ENCODE data around the gene LRIT1. TPM values are rescaled to one million over a fixed set of nuclear protein-coding genes. Genes with fewer than 3 reads are reported as not detected.
A peak's percentile ranks its signal among the peaks of the same experiment; 100 is the strongest.

LRIT1 gene
- total and polyA plus RNA-seq, 5 experiments from 2014 or later: not detected

DNA sequence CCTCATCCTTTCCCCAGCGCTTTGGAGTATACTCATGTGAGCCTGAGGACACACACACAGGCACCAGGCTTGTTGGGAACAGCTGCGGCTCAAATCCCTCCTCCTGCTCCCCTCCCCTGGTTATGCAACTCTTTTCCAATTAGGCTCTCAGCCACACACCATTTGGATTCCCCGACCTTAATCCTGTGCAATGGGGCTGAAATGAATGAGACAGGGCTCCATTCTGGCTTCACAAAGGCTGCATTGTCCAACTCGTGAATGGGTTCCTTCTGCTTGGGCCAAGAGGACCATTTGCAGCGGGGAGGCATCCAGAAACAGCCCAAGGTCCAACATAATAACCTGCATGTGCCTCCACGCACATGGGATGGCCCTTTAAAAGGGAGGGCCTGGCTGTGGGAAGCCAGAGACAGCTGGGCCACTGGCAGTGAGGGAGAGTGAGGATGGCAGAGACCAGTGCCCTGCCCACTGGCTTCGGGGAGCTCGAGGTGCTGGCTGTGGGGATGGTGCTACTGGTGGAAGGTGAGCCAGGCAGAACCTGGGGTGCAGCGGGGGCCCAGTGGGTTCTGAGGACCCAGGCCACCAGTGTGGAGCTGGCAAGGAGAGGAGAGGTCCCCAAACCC, 3.4 kb upstream of the LRIT1 start, which contains the start of gene RGR:
Gene RGR (plus strand): TSS at position 403 of the 620 bp plus-strand sequence. CDS start 38 bp downstream, at position 441.
- Mint-ChIP-seq H3K27me3 (peaks cover 0 to 8% (median 2%) of the 10 kb centered on the region in 5 donors), H3K4me1 (no peaks in the 10 kb centered on the region), H3K4me3 (peak within 1 kb of the TSS in 1 of 10 donors; percentile 7), H3K9me3 (no peaks in the 10 kb centered on the region), H3K36me3 (no peaks in the 10 kb centered on the region), H3K27ac (no peak within 1 kb of the TSS)
- ATAC-seq: no peak
- POLR2A ChIA-PET: no interaction called here
- DNase-seq: no peak

DNA sequence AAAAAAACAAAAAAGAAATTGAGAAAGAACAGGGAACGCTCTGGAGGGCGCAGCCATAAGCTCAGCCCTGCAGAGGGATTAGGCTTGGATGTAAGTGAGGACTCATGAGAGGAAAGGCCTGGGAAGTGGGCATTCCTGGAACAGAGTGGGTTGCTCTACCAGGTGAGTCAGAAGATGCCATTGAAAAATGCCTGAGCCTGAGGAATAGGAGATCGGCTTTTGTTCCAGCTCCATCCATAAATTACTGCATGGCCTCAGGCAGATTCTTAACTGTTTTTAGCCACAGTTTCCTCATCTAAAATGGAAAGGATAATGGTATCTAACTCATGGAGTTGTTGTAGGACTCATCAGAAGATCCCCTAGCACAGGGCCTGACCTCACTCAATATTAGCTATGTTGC, 2.4 kb upstream of the LRIT1 start:
- ATAC-seq (no peak), DNase-seq (no peak)
- Mint-ChIP-seq H3K9me3 (no peaks in the 10 kb centered on the region), H3K36me3 (no peaks in the 10 kb centered on the region), H3K4me1 (no peaks in the 10 kb centered on the region), H3K4me3 (no peak overlapping the region), H3K27me3 (peaks cover 0 to 11% (median 3%) of the 10 kb centered on the region in 5 donors), H3K27ac (no peak overlapping the region)
- POLR2A ChIA-PET: no interaction called here

DNA sequence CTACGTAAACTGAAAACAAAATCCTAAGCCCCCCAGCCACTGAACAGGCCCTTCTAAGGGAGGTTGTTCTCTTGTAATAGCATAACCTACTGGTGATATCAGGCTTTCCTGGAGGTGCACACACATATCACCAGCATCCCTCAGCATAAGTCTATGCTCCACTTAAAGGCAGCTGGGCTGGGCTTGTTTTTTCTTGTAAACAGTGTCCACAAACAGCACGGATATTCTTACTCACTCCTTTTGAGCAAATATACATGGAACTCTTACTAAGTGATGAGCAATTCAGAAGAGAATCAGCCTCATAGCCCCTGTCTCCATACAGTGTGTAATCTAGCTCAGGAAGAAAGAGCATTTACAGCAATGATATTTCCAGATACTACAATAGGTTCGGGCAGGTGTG, 2.4 kb downstream of the LRIT1 start:
- DNase-seq (no peak), ATAC-seq (no peak)
- H3K36me3 Mint-ChIP-seq: no peaks in the 10 kb centered on the region
- H3K9me3 Mint-ChIP-seq: no peaks in the 10 kb centered on the region
- no peak overlapping the region for H3K27ac Mint-ChIP-seq
- POLR2A ChIA-PET: no interaction called here
- H3K4me3 Mint-ChIP-seq: no peak overlapping the region
- H3K4me1 Mint-ChIP-seq: no peaks in the 10 kb centered on the region
- H3K27me3 Mint-ChIP-seq: peaks cover 8 to 22% (median 14%) of the 10 kb centered on the region in 5 donors

DNA sequence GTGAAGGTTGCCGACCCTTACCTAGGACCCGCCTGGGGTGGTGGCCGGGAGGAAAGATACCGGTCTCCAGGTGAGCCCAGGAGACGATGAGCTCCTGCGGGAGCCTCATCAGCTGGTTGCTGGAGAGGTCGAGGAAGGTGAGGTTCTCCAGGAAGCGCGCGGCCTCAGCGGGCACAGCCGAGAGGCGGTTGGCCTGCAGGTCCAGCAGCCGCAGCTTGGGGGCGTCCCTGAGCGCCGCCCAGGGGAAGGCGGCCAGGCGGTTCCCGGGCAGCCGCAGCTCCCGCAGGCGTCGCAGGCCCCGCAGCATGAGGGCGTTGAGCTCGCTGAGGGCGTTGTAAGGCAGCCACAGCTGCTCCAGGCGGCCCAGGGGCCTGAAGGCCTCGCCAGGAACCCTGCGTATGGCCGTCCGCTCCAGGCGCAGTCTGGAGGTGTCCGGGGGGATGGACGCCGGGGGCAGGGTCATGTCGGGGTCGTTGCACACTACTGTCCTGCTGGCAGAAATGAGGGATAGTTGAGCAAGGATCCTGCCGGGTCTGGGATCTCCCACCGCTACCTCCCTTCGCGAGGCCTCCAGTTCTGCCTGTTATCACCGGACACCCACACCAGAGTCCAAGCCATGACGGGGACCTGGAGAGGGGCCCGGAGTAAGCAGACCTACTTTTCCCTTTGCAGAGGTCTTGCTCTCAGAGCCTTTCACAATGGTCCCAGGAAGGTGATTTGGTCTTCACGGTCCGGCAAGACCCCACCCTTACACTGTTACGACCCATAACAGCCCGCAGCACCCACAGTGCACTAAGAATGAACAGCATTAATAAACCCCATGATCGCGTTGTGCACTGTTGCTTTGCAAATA, 3.9 kb downstream of the LRIT1 start:
- Mint-ChIP-seq H3K9me3 (no peaks in the 10 kb centered on the region), H3K27ac (no peak overlapping the region), H3K27me3 (peaks cover 8 to 23% (median 14%) of the 10 kb centered on the region in 5 donors), H3K4me3 (no peak overlapping the region), H3K4me1 (no peaks in the 10 kb centered on the region), H3K36me3 (no peaks in the 10 kb centered on the region)
- no peak for ATAC-seq
- DNase-seq: no peak
- POLR2A ChIA-PET: no interaction called here

DNA sequence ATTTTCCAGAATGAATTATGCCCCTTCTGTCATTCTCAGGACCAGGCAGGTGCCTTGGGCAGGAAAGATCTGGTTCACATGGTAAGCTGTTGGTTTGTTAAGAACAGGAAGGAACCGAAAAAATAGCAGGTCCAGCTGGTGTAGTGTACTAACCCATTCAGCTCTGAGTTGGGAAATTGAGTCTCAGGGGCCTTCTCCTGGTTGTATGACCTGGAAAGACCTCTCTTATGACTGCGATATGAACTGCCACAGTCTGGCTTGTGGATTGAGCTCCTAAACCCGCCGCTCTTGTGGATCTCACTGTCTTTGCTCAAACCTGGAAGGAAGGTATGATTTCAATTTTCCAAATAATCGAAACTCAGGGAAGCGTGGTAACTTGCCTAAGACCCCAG, 4.5 kb downstream of the LRIT1 start:
- H3K4me3 Mint-ChIP-seq: no peak overlapping the region

DNA sequence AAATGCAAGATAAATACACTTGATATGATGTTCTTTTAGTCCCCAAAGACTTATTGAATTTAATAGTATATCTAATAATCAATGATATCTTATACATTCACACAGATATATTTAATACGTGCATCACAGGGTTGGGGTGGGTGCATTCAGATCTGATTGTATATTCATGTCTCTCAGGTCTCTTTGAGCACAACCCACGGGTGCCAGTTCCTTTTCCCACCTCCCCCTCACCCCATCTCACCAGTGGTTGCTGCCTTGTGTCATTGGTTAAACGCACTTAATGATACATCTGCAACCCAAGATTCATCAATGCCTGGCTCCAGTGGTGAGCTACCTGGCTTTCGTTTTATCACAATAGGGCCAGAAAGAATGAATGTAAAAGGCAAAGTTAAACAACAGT, 6.2 kb downstream of the LRIT1 start:
- Mint-ChIP-seq H3K4me1 (no peaks in the 10 kb centered on the region), H3K27me3 (peaks cover 8 to 47% (median 20%) of the 10 kb centered on the region in 5 donors), H3K36me3 (no peaks in the 10 kb centered on the region), H3K4me3 (no peak overlapping the region), H3K27ac (no peak overlapping the region), H3K9me3 (no peaks in the 10 kb centered on the region)
- no peak for DNase-seq
- no peak for ATAC-seq
- POLR2A ChIA-PET: no interaction called here

More for the DNA sequence above, 4.5 kb downstream of the LRIT1 start:
- Mint-ChIP-seq H3K27ac (no peak overlapping the region), H3K36me3 (no peaks in the 10 kb centered on the region), H3K27me3 (peaks cover 8 to 29% (median 14%) of the 10 kb centered on the region in 5 donors), H3K4me1 (no peaks in the 10 kb centered on the region), H3K9me3 (no peaks in the 10 kb centered on the region)
- DNase-seq (no peak), ATAC-seq (no peak)
- POLR2A ChIA-PET: no interaction called here

DNA sequence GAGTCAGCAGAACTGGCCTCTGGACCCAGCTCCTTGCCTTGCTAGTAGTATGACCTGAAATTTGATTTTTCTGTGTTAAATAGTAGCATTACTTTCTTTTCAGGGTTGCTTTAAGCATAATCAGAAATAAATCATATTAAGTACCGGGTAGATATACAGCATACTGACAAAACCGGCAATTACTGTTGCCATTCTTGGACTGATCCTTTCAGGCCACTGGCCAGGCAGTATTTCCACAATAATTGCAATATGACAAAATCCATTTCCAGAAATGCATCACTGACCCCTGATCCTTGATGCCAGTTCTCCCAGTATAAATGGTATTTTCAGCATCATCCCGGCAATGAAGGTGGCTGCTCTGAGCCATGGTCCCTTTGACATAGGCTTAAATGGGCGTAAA, 6.9 kb downstream of the LRIT1 start:
- H3K27me3 Mint-ChIP-seq: peaks cover 8 to 53% (median 21%) of the 10 kb centered on the region in 5 donors

DNA sequence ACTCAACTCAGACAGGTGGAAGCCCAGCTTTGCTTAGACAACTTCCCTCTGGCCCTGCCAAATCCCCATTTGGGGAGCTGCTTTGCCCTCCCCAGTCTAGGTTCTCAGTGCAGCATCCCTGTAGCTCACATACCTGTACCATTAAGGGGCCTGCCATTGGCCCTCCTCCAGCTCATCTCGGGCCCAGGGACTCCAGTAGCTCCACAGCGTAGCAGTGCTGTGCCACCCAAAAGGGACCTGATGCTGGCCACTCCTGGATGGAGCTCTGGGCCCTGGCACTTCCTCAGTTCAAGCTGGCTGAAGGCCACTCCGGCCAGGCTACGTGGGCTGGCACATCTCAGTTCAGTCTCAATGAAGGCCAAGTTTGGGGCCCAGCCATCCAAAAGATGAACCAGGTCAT, 7.4 kb downstream of the LRIT1 start:
- H3K27ac Mint-ChIP-seq: no peak overlapping the region
- H3K9me3 Mint-ChIP-seq: no peaks in the 10 kb centered on the region
- H3K4me3 Mint-ChIP-seq: no peak overlapping the region
- POLR2A ChIA-PET: no interaction called here
- H3K27me3 Mint-ChIP-seq: peaks cover 4 to 58% (median 23%) of the 10 kb centered on the region in 5 donors
- no peak for ATAC-seq
- no peak for DNase-seq
- no peaks in the 10 kb centered on the region for H3K36me3 Mint-ChIP-seq
- no peaks in the 10 kb centered on the region for H3K4me1 Mint-ChIP-seq

More for the DNA sequence above, 6.9 kb downstream of the LRIT1 start:
- H3K4me1 Mint-ChIP-seq: no peaks in the 10 kb centered on the region
- no peak for ATAC-seq
- H3K36me3 Mint-ChIP-seq: no peaks in the 10 kb centered on the region
- no peak overlapping the region for H3K27ac Mint-ChIP-seq
- no peaks in the 10 kb centered on the region for H3K9me3 Mint-ChIP-seq
- DNase-seq: no peak
- POLR2A ChIA-PET: no interaction called here
- H3K4me3 Mint-ChIP-seq: no peak overlapping the region

DNA sequence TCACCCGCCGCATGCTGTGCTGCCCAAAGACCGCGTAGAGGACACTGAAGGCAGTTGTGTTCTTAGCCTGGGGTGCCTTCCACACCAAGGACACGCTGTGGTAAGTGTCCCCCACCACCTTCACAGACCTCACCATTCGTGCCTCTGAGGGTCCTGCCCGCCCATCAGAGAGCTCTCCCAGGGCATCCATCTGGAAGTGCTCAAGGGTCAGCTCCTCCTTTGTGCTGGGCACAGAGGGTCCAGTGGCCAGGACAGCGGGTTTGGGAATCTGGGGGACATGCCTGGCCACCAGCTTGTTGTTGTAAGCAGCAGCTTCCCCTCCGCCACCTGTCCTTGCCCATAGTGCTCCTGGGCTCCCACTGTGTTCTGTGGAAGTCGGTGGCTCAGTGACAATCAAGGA, 9.0 kb downstream of the LRIT1 start:
- DNase-seq: no peak
- H3K4me3 Mint-ChIP-seq: no peak overlapping the region
- peaks cover 4 to 68% (median 26%) of the 10 kb centered on the region in 5 donors for H3K27me3 Mint-ChIP-seq
- H3K36me3 Mint-ChIP-seq: no peaks in the 10 kb centered on the region
- ATAC-seq: no peak
- H3K9me3 Mint-ChIP-seq: no peaks in the 10 kb centered on the region
- H3K4me1 Mint-ChIP-seq: no peaks in the 10 kb centered on the region
- POLR2A ChIA-PET: interaction anchor here (0.6 kb wide), 1 partner anchor 27 kb away, joined by 4 read pairs; no protein-coding TSS in a partner anchor
- no peak overlapping the region for H3K27ac Mint-ChIP-seq

DNA sequence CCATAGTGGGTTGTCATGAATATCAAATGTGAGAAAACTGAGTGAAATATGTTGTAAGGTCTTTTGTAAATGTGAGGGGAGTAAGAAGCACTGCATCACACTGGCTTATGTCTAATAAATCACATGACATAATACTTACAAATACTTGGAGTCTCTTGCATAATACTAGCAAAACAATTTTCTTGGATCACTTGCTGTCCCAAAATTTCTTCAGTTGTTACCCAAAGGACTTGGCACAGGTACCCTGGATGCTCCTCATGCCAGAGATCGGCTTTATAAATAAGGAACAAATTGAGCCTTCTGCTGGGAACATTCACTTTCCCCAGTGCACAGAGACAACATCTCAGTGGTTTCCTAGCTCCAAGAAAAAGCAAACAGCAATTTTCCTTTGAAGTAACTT, 11.0 kb downstream of the LRIT1 start:
- H3K27me3 Mint-ChIP-seq: peaks cover 7 to 70% (median 22%) of the 10 kb centered on the region in 5 donors
- POLR2A ChIA-PET: no interaction called here
- H3K9me3 Mint-ChIP-seq: no peaks in the 10 kb centered on the region

DNA sequence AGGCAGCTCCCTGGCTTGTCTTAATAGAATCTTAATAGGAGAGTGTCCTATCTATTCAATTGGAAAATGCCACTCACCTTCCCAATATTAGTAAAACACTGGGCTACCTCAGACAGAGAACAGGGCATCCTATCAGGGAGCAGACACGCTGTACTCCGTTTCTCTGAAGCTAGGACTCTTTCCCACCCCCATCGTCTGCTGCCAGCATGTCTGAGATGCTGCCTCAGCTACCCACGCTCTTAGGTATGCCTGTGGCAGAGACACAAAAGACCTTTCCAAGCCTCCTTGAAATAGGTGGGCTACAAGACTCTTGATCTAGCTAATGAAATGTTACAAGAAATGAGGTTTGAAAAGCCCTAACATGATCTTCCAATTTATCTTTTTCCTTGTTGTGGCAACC, 13.5 kb downstream of the LRIT1 start:
- no peaks in the 10 kb centered on the region for H3K4me1 Mint-ChIP-seq

More for the DNA sequence above, 11.0 kb downstream of the LRIT1 start:
- Mint-ChIP-seq H3K36me3 (no peaks in the 10 kb centered on the region), H3K4me3 (no peak overlapping the region), H3K27ac (no peak overlapping the region), H3K4me1 (no peaks in the 10 kb centered on the region)
- DNase-seq: no peak
- no peak for ATAC-seq

DNA sequence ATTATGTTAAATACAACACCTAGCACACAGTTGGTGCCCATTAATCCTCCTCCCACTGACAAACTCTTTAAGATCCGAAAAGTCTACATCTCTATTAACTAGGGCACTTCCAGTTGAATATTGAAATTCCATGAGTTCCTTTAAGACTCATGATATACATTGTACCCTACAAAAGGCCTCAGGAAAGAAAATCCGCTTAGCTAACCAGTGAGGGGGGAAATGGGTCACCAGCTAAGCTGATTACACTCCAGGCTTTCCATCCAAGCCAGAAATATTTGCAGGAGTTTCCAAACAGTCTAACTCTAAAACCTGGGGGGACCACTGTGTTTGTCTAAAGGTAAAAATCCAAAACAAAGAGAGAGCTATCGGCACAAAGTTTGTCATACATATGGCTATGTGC, 14.7 kb downstream of the LRIT1 start:
- H3K27ac Mint-ChIP-seq: no peak overlapping the region
- H3K4me1 Mint-ChIP-seq: no peaks in the 10 kb centered on the region
- POLR2A ChIA-PET: no interaction called here
- H3K4me3 Mint-ChIP-seq: no peak overlapping the region
- no peaks in the 10 kb centered on the region for H3K36me3 Mint-ChIP-seq
- ATAC-seq (no peak), DNase-seq (no peak)
- peaks cover 11 to 85% (median 30%) of the 10 kb centered on the region in 5 donors for H3K27me3 Mint-ChIP-seq
- H3K9me3 Mint-ChIP-seq: no peaks in the 10 kb centered on the region

More for the DNA sequence above, 13.5 kb downstream of the LRIT1 start:
- Mint-ChIP-seq H3K36me3 (no peaks in the 10 kb centered on the region), H3K27me3 (peaks cover 11 to 85% (median 24%) of the 10 kb centered on the region in 5 donors), H3K9me3 (no peaks in the 10 kb centered on the region), H3K27ac (no peak overlapping the region), H3K4me3 (no peak overlapping the region)
- no peak for ATAC-seq
- DNase-seq: no peak
- POLR2A ChIA-PET: no interaction called here

DNA sequence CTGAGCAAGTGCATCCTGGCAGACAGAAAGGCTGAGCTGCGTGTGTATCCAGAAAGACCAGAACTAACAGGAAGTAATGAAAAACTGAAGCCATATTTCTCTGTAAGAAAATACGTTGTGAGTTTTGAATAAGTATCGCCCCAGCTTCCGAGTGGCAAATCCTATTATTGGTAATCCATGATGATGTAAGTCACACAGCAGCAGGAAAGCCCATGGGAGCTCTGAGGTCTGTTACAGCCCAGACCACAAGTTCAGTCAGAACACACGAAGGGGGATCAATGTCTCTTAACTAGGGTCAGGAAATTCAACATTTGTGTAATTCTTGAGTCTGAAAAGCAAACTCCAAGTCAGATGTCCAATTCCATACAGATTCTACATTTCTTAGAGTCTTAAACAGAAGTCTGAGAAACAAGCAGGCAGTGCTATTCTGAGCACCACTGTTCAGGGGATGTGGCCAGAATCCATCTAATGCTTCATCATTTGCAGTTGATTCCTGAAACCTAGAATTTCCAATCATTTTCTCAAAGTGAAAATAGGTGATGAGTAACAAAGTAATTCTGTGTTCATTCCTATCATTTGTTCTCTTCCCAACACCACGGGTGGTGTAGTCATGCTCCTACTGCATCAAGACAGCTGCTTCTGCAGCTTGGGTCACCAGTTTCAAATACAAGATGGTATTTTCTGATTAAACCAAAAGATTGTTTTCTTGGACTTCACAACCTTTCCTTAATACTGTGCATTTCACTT, 15.7 kb downstream of the LRIT1 start, which contains the start of gene LRIT2:
Gene LRIT2 (minus strand): TSS at position 118 of the 747 bp plus-strand sequence. CDS start 24 bp downstream, at position 94.
- DNase-seq (no peak), ATAC-seq (no peak)
- Mint-ChIP-seq H3K4me3 (no peak within 1 kb of the TSS), H3K27ac (no peak within 1 kb of the TSS), H3K9me3 (no peaks in the 10 kb centered on the region), H3K4me1 (no peaks in the 10 kb centered on the region), H3K27me3 (peaks cover 12 to 76% (median 33%) of the 10 kb centered on the region in 5 donors), H3K36me3 (no peaks in the 10 kb centered on the region)
- POLR2A ChIA-PET: no interaction called here
